GM18508 (cell line): ENCODE measurements around the gene COX11.

Experiments
- ATAC-seq: cut with Tn5 transposase; IDR thresholded peaks from one replicate; pipeline ENCODE4 v1.9.1; 2021; ENCODE audit warnings: moderate number of reproducible peaks; ENCODE audit not compliant: insufficient read depth, unreplicated experiment

The COX11 gene

GRCh38 chr17:54968262-54968987 lies at the start of gene COX11, which contains the start of gene STXBP4:
TSS of gene COX11 (minus strand) at chr17:54968654. CDS start at chr17:54968646, 8 bp downstream.
TSS of gene STXBP4 (plus strand) at chr17:54968765. CDS start at chr17:54986220, 17,455 bp downstream.
- peak; percentile 78 for ATAC-seq

- ATAC-seq = peak; percentile 52
Measured at GRCh38 chr17:55005520-55005919, 37.1 kb upstream of the COX11 start.

- ATAC-seq = no peak
Measured at GRCh38 chr17:55004484-55004883, 36.0 kb upstream of the COX11 start.

- ATAC-seq = no peak
Measured at GRCh38 chr17:55002458-55002857, 34.0 kb upstream of the COX11 start.

GRCh38 chr17:54996441-54996840 lies 28.0 kb upstream of the COX11 start:
- ATAC-seq = no peak

GRCh38 chr17:54992797-54993639 lies 24.6 kb upstream of the COX11 start:
- no peak for ATAC-seq

- no peak for ATAC-seq
Measured at GRCh38 chr17:54991567-54991966, 23.1 kb upstream of the COX11 start.

GRCh38 chr17:54990118-54990517 lies 21.7 kb upstream of the COX11 start:
- no peak for ATAC-seq

- no peak for ATAC-seq
Measured at GRCh38 chr17:54985476-54985875, 17.0 kb upstream of the COX11 start.

- ATAC-seq = no peak
Measured at GRCh38 chr17:54983260-54983659, 14.8 kb upstream of the COX11 start.

- no peak for ATAC-seq
Measured at GRCh38 chr17:54982399-54982798, 13.9 kb upstream of the COX11 start.

GRCh38 chr17:54980375-54980774 lies 11.9 kb upstream of the COX11 start:
- no peak for ATAC-seq

GRCh38 chr17:54979657-54980056 lies 11.2 kb upstream of the COX11 start:
- ATAC-seq = no peak

GRCh38 chr17:54977744-54978143 lies 9.3 kb upstream of the COX11 start:
- no peak for ATAC-seq

- ATAC-seq = no peak
Measured at GRCh38 chr17:54976316-54976715, 7.9 kb upstream of the COX11 start.

- no peak for ATAC-seq
Measured at GRCh38 chr17:54974759-54975158, 6.3 kb upstream of the COX11 start.

- ATAC-seq = no peak
Measured at GRCh38 chr17:54972406-54973138, 4.1 kb upstream of the COX11 start.

GRCh38 chr17:54971901-54972300 lies 3.4 kb upstream of the COX11 start:
- no peak for ATAC-seq

GRCh38 chr17:54971147-54971546 lies 2.7 kb upstream of the COX11 start:
- no peak for ATAC-seq

GRCh38 chr17:54969658-54970572 lies 1.5 kb upstream of the COX11 start:
- ATAC-seq = no peak
